ENCODE data around the gene IL27RA. TPM values are rescaled to one million over a fixed set of nuclear protein-coding genes. Genes with fewer than 3 reads are reported as not detected.

IL27RA gene
- total RNA-seq, 1 experiment from 2014 or later = 7.8 TPM

- H3F3A ChIP-seq (ENCODE audit: insufficient read depth, low read depth) = peaks cover 45% of the 10 kb centered on the region; the same call in 1 of the 2 replicates
- H3K4me1 ChIP-seq (replicated peaks; ENCODE audit: insufficient read depth) = peaks cover 14% of the 10 kb centered on the region
- ChIA-PET CTCF (no interaction called here), POLR2A (ENCODE audit: unreplicated experiment) (no interaction called here)
- intact Hi-C loops (cut with micrococcal nuclease; ENCODE audit: unreplicated experiment) = no loop called here
- no peaks in the 10 kb centered on the region for H3K27me3 ChIP-seq (ENCODE audit: insufficient read depth, low read depth)
- no peak overlapping the region for H2AFZ ChIP-seq
- DNase-seq = no peak
- H3K4me3 ChIP-seq = no peak overlapping the region
- BruUV-seq (replicated peaks) = no TSS peak
- H3K9me3 ChIP-seq (ENCODE audit: insufficient read depth, low read depth) = no peaks in the 10 kb centered on the region
- no peaks in the 10 kb centered on the region for H3K9me2 ChIP-seq (ENCODE audit: insufficient read depth)
- H3K4me2 ChIP-seq = no peak overlapping the region
- TF ChIP-seq EZH2 (IDR thresholded peaks at IDR 0.05; ENCODE audit: low read depth) (no peak), CTCF (conservative IDR thresholded peaks at IDR 0.05) (no peak)
- peaks cover 4% of the 10 kb centered on the region; the same call in 1 of the 2 replicates for H3K36me3 ChIP-seq (ENCODE audit: low read depth)
- H4K20me1 ChIP-seq (ENCODE audit: insufficient read depth) = no peaks in the 10 kb centered on the region
- H3K27ac ChIP-seq = no peak overlapping the region
- no peaks in the 10 kb centered on the region for H3K79me2 ChIP-seq (ENCODE audit: low read depth)
Measured at GRCh38 chr19:14101003-14101545, 69.5 kb downstream of the IL27RA start.

- Histone ChIP-seq H3K9me3 (ENCODE audit: insufficient read depth, low read depth) (no peaks in the 10 kb centered on the region), H3K4me2 (peak overlapping the region; percentile 32), H3K27me3 (ENCODE audit: insufficient read depth, low read depth) (no peaks in the 10 kb centered on the region), H3K4me3 (no peak overlapping the region), H3K9me2 (ENCODE audit: insufficient read depth) (no peaks in the 10 kb centered on the region), H3K79me2 (ENCODE audit: low read depth) (no peaks in the 10 kb centered on the region), H4K20me1 (ENCODE audit: insufficient read depth) (no peaks in the 10 kb centered on the region), H3K36me3 (ENCODE audit: low read depth) (peaks cover 4% of the 10 kb centered on the region; the same call in 1 of the 2 replicates), H3K27ac (peak overlapping the region; percentile 20; the same call in 1 of the 2 replicates), H2AFZ (no peak overlapping the region), H3F3A (ENCODE audit: insufficient read depth, low read depth) (peaks cover 39% of the 10 kb centered on the region; the same call in 1 of the 2 replicates), H3K4me1 (replicated peaks; ENCODE audit: insufficient read depth) (peaks cover 14% of the 10 kb centered on the region)
- POLR2A ChIA-PET (ENCODE audit: unreplicated experiment) = no interaction called here
- CTCF ChIA-PET = interaction anchor here (0.6 kb wide), 1 partner anchor 13 kb away, joined by 3 read pairs; no protein-coding TSS in a partner anchor
- no TSS peak for BruUV-seq (replicated peaks)
- intact Hi-C loops (cut with micrococcal nuclease; ENCODE audit: unreplicated experiment) = no loop called here
- peak; percentile 51 to 87 for DNase-seq
- TF ChIP-seq CTCF (conservative IDR thresholded peaks at IDR 0.05) (no peak), EZH2 (IDR thresholded peaks at IDR 0.05; ENCODE audit: low read depth) (no peak)
Measured at GRCh38 chr19:14102102-14102696, 70.6 kb downstream of the IL27RA start.

GRCh38 chr19:14102756-14103155 is 71.2 kb downstream of the IL27RA start:
- TF ChIP-seq EZH2 (IDR thresholded peaks at IDR 0.05; ENCODE audit: low read depth) = no peak
- TF ChIP-seq CTCF (conservative IDR thresholded peaks at IDR 0.05) = no peak
- BruUV-seq (replicated peaks) = no TSS peak

More at GRCh38 chr19:14102756-14103155, 71.2 kb downstream of the IL27RA start:
- Histone ChIP-seq H3K79me2 (ENCODE audit: low read depth) (no peaks in the 10 kb centered on the region), H3K9me2 (ENCODE audit: insufficient read depth) (no peaks in the 10 kb centered on the region), H3K9me3 (ENCODE audit: insufficient read depth, low read depth) (no peaks in the 10 kb centered on the region), H3K4me3 (no peak overlapping the region), H4K20me1 (ENCODE audit: insufficient read depth) (no peaks in the 10 kb centered on the region), H3K4me2 (no peak overlapping the region), H3K4me1 (replicated peaks; ENCODE audit: insufficient read depth) (peaks cover 14% of the 10 kb centered on the region), H3K27me3 (ENCODE audit: insufficient read depth, low read depth) (no peaks in the 10 kb centered on the region), H2AFZ (no peak overlapping the region), H3K36me3 (ENCODE audit: low read depth) (peaks cover 4% of the 10 kb centered on the region; the same call in 1 of the 2 replicates), H3K27ac (peak overlapping the region; percentile 20; the same call in 1 of the 2 replicates), H3F3A (ENCODE audit: insufficient read depth, low read depth) (peaks cover 39% of the 10 kb centered on the region; the same call in 1 of the 2 replicates)
- POLR2A ChIA-PET (ENCODE audit: unreplicated experiment) = no interaction called here
- no peak for DNase-seq
- CTCF ChIA-PET = no interaction called here
- intact Hi-C loops (cut with micrococcal nuclease; ENCODE audit: unreplicated experiment) = no loop called here

Other genes with a start within 250 kb of the IL27RA start
- gene ZSWIM4, start 236.3 kb upstream of the IL27RA start, total RNA-seq (2021) = 15.2 and 15.8 TPM in 2 replicates
- 1.7 and 2.1 TPM in 2 replicates for gene NANOS3, start 154.6 kb upstream of the IL27RA start, total RNA-seq (2021)
- gene BRME1, start 125.6 kb upstream of the IL27RA start, total RNA-seq (2021) = 13.7 and 13.9 TPM in 2 replicates
- 55.1 and 55.8 TPM in 2 replicates for gene CC2D1A, start 125.6 kb upstream of the IL27RA start, total RNA-seq (2021)
- 3.2 and 6.4 TPM in 2 replicates for gene PODNL1, start 93.3 kb upstream of the IL27RA start, total RNA-seq (2021)
- gene DCAF15, start 79.3 kb upstream of the IL27RA start, total RNA-seq (2021) = 31.7 and 35.3 TPM in 2 replicates
- 20.6 and 25.5 TPM in 2 replicates for gene RFX1, start 25.4 kb upstream of the IL27RA start, total RNA-seq (2021)
- not detected in 2 replicates for gene RLN3, start 3.6 kb upstream of the IL27RA start, total RNA-seq (2021)
- 25.0 and 28.8 TPM in 2 replicates for gene PALM3, start 30.3 kb downstream of the IL27RA start, total RNA-seq (2021)
- gene MISP3, start 41.0 kb downstream of the IL27RA start, total RNA-seq (2021) = 6.7 and 10.5 TPM in 2 replicates
- gene C19orf67, start 54.0 kb downstream of the IL27RA start, total RNA-seq (2021) = not detected in 2 replicates
- 50.3 and 54.7 TPM in 2 replicates for gene SAMD1, start 59.0 kb downstream of the IL27RA start, total RNA-seq (2021)
- 62.0 and 82.8 TPM in 2 replicates for gene PRKACA, start 86.0 kb downstream of the IL27RA start, total RNA-seq (2021)
- 67.4 and 71.2 TPM in 2 replicates for gene ASF1B, start 104.8 kb downstream of the IL27RA start, total RNA-seq (2021)
- 28.5 and 31.5 TPM in 2 replicates for gene ADGRL1, start 174.4 kb downstream of the IL27RA start, total RNA-seq (2021)